Effector memory CD4-positive, alpha-beta T cell (primary cell): ENCODE results near the gene PIK3CB.

ENCODE experiments used
- DNase-seq, 3 donors: peaks; one replicate each; pipeline ENCODE4 v3.0.0-alpha.2; 2020
- H3K27ac ChIP-seq: 2 replicates; pipeline ENCODE4 v1.7.0; 2013; ENCODE audit warnings: mild to moderate bottlenecking, low read length, moderate library complexity; ENCODE audit not compliant: insufficient read depth, poor library complexity, severe bottlenecking
- H3K27me3 ChIP-seq: replicated peaks from 2 replicates; pipeline ENCODE4 v1.7.0; 2013; ENCODE audit warnings: mild to moderate bottlenecking, low read length; ENCODE audit not compliant: insufficient read depth, control insufficient read depth, poor library complexity, severe bottlenecking
- H3K36me3 ChIP-seq: 2 replicates; pipeline ENCODE4 v1.7.0; 2013; ENCODE audit warnings: mild to moderate bottlenecking, low read length, moderate library complexity; ENCODE audit not compliant: control insufficient read depth, insufficient read depth
- H3K4me1 ChIP-seq: 2 replicates; pipeline ENCODE4 v1.7.0; 2013; ENCODE audit warnings: low read length, mild to moderate bottlenecking; ENCODE audit not compliant: control insufficient read depth, insufficient read depth, poor library complexity, severe bottlenecking
- H3K4me3 ChIP-seq: 2 replicates; pipeline ENCODE4 v1.7.0; 2013; ENCODE audit warnings: low read length, low read depth, mild to moderate bottlenecking; ENCODE audit not compliant: insufficient read depth, poor library complexity, severe bottlenecking
- H3K9me3 ChIP-seq: 2 replicates; pipeline ENCODE4 v1.7.0; 2013; ENCODE audit warnings: mild to moderate bottlenecking, low read length, moderate library complexity; ENCODE audit not compliant: control insufficient read depth

PIK3CB gene

DNA sequence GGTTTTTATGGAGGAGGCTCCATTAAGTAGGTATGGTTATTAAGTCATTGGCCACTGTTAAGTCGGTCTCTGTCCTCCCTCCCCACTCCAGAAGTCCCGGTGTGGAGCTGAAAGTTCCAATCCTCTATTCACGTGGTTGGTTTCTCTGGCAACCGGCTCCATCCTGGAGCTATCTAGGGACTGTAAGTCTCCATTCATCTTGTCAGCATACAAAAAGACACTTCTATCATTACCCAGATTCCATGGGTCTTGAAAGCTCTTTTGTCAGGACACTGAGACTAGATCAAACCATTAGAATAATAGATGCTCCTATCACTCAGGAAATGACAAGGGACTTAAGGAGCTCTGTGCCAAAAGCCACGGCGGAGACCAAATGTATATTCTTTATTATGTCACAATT is 110.3 kb downstream of the PIK3CB start:
- Histone ChIP-seq H3K27me3 (no peaks in the 10 kb centered on the region), H3K4me1 (no peaks in the 10 kb centered on the region), H3K4me3 (no peak overlapping the region), H3K27ac (no peak overlapping the region), H3K36me3 (no peaks in the 10 kb centered on the region), H3K9me3 (no peaks in the 10 kb centered on the region)
- DNase-seq, result no peak

DNA sequence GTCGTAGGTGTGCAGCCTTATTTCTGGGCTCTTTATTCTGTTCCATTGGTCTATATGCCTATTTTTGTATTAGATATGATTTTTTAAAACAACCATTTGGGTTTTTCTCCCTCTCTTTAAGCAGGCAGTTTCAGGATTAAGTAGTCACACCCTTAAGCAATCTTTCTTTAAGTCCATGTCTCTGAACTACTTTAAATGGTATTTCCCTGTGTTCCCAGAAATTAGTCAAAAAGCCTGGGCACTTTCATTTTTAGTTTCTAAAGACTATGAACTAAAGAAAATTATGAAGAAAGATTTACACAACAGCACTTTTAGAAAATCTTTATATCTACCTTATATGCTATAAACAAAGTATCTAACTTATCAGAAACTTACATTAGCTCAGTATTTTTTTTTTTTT is 115.9 kb downstream of the PIK3CB start:
- H3K36me3 ChIP-seq, result no peaks in the 10 kb centered on the region

DNA sequence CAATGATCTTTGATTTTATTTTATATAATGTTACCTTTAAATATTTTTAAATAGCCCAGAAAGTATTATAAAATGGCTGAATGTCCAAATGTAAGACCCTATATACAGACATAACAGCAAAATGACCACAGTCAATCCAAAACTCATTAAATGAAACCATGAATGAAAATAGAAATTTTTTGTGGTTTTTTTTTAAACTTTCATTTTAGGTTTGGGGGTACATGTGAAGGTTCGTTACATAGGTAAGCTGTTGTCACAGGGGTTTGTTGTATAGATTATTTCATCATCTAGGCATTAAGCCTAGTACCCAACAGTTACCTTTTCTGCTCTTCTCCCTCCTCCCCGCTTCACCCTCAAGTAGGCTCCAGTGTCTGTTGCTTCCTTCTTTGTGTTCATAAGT is 117.4 kb downstream of the PIK3CB start:
- Histone ChIP-seq H3K36me3 (peaks cover 7% of the 10 kb centered on the region), H3K27me3 (no peaks in the 10 kb centered on the region), H3K9me3 (no peaks in the 10 kb centered on the region), H3K4me1 (no peaks in the 10 kb centered on the region), H3K27ac (no peak overlapping the region), H3K4me3 (no peak overlapping the region)
- no peak for DNase-seq

More for the DNA sequence above, 115.9 kb downstream of the PIK3CB start:
- Histone ChIP-seq H3K27me3 (no peaks in the 10 kb centered on the region), H3K9me3 (no peaks in the 10 kb centered on the region), H3K4me3 (no peak overlapping the region), H3K4me1 (no peaks in the 10 kb centered on the region), H3K27ac (no peak overlapping the region)
- no peak for DNase-seq

DNA sequence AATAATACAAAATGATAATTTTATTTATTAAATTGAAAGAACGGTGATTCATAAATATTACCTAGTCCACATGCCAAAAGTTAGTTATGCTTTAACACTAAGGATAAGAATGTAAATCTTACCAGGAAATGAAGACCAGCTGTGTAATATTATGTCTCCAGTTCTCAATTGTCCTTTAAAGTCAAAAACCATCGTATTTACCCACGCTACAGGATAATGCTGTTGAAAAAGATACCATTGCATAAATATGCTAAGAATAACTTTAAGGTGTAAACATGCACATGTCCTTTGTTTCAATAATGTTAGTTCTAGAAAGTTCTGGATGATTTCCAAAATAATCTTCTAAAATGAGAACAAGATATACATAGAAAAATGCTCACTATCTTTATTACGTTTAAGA is 122.6 kb downstream of the PIK3CB start:
- Histone ChIP-seq H3K27ac (no peak overlapping the region), H3K4me3 (no peak overlapping the region), H3K4me1 (no peaks in the 10 kb centered on the region), H3K27me3 (no peaks in the 10 kb centered on the region), H3K9me3 (no peaks in the 10 kb centered on the region), H3K36me3 (peaks cover 15% of the 10 kb centered on the region)
- DNase-seq, result no peak

DNA sequence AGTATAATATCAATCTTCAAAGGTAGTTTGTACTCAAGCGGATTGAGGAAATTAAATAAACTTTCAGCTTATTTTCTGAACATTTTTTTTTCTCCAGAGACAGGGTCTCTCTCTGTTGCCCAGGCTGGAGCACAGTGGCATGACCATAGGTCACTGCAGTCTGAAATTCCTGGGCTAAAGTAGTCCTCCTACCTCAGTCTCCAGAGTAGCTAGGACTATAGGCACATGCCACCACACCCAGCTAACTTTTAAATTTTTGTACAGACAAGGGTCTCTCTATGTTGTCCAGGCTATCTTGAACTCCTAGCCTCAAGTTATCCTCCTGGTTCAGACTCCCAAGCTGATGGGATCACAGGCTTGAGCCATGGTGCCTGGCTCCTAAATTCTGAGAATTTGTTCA is 129.1 kb downstream of the PIK3CB start:
- peaks cover 26% of the 10 kb centered on the region for H3K36me3 ChIP-seq
- no peaks in the 10 kb centered on the region for H3K27me3 ChIP-seq
- H3K27ac ChIP-seq, result no peak overlapping the region
- no peak for DNase-seq
- H3K4me1 ChIP-seq, result no peaks in the 10 kb centered on the region
- H3K4me3 ChIP-seq, result no peak overlapping the region
- H3K9me3 ChIP-seq, result no peaks in the 10 kb centered on the region

DNA sequence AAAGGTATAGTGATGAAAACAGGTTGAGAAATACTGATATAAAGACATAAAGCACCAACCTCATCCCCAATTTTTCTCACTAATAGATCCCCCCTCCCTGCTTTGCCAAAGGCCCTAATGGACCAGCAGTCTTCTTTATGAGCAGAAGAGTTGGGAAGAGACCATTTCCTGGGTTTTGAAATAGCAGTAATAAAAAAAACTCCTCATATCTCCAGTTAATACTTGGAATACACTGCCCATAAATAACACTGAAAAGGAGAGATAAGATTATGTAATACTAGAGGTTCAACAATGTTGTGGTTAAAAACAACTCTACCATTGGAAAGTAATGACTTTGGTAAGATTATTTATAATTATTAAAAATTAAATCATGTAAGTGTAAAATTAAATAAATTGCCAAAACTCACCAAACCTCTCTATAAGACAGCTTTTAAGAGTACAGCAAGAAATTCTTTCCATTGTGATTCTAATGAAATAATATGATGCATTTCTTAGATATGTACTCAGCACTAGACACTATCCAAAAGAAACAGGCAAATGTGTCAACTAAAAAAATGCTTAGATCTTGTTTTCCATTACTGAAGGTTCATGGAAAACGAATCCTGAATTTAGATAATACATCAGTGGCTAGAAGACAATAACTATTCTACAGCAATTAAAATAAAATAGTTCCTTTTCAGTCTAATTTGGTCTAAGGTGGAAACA is 137.9 kb downstream of the PIK3CB start:
- no peaks in the 10 kb centered on the region for H3K27me3 ChIP-seq
- peaks cover 4% of the 10 kb centered on the region for H3K36me3 ChIP-seq
- H3K9me3 ChIP-seq, result no peaks in the 10 kb centered on the region
- H3K27ac ChIP-seq, result no peak overlapping the region
- no peak overlapping the region for H3K4me3 ChIP-seq
- DNase-seq, result no peak
- H3K4me1 ChIP-seq, result no peaks in the 10 kb centered on the region

DNA sequence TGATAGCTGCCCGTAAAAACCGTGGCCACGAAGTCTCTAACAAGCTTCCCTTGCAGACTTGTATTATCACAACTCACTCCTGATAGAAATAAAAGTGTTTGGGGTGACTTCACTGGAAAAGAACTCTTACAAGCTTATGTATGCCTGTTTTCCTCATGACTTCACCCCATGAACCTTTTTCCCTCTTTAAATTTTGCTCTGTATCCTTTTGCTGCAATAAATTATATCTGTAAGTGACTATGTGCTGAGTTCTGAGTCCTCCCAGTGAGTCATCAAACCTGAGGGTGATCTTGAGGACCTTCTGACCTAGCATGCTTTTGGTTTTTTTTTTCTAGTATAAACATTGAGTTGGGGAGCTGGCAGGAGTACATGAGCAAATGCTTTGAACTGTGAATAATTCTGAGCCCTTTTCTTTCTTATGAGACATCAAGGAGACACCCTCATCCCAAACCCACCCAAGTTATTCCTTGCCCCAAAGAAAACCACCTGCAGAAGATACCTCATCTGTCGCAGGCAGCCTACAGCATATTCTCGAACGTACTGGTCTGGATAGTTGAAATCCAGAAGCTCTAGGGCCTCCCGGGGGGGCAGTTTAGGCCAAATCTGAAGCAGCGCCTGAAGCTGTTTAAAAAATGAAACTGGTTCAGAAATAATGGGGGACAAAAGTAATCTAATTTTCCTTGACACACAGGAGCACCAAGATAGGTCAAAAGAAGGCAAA is 140.3 kb downstream of the PIK3CB start:
- no peak overlapping the region for H3K4me3 ChIP-seq
- DNase-seq, result no peak
- peaks cover 8% of the 10 kb centered on the region for H3K36me3 ChIP-seq
- H3K9me3 ChIP-seq, result no peaks in the 10 kb centered on the region
- H3K27ac ChIP-seq, result no peak overlapping the region
- H3K4me1 ChIP-seq, result no peaks in the 10 kb centered on the region
- H3K27me3 ChIP-seq, result no peaks in the 10 kb centered on the region

DNA sequence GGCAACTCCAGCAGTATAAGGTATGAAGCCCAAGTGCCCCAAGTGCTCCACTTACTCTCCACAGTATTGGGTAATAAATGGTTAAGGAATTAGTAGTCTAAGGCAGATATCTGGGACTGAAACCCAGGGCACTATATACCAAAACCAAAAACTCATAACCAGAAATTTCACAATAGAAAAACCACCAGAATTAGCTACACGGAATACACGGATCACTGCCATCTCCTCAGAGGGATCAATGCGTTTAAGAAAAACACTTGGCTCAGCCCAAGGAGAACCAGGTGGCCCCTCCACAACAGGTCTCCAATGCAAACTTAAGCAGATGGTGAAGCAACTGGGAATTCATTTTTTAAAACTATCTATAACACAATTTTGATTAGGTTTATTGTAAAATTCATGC is 142.6 kb downstream of the PIK3CB start:
- H3K4me1 ChIP-seq, result no peaks in the 10 kb centered on the region
- peaks cover 4% of the 10 kb centered on the region for H3K36me3 ChIP-seq
- no peaks in the 10 kb centered on the region for H3K27me3 ChIP-seq
- no peak overlapping the region for H3K4me3 ChIP-seq
- no peak for DNase-seq
- H3K9me3 ChIP-seq, result no peaks in the 10 kb centered on the region
- no peak overlapping the region for H3K27ac ChIP-seq

DNA sequence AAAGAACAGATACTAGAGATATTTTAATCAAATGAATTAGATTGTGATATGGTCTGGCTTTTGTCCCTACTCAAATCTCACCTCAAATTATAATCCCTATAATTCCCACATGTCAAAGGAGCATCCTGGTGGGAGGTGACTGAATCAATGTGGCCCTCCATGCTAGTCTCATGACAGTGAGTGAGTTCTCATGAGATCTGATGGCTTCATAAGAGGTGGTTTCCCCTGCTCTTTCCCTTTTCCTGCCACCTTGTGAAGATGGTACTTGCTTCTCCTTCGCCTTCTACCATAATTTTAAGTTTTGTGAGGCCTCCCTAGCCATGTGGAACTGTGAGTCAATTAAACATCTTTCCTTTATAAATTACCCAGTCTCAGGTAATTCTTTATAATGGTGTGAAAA is 143.4 kb downstream of the PIK3CB start:
- H3K36me3 ChIP-seq, result peaks cover 4% of the 10 kb centered on the region
- no peak for DNase-seq
- no peaks in the 10 kb centered on the region for H3K4me1 ChIP-seq

DNA sequence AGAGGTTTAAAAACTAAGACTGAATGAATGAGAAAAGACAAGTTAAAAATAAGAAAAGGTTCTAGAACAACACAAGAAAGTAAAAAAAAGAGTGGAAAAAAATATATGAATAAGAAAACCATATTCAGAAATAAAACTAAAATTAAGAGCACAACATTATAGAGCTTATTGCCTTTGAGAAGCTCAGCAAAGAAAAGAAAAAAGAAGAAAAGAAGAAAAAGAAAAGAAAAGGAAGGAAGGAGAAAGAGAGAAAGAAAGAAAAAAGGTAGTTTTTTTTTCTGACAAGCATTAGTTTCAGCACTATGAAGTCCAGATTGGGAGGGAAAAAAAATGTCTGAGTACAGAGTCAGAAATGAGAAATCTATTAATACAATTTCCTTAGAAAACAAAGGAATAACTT is 144.7 kb downstream of the PIK3CB start:
- no peak for DNase-seq

More for the DNA sequence above, 143.4 kb downstream of the PIK3CB start:
- no peak overlapping the region for H3K27ac ChIP-seq
- H3K9me3 ChIP-seq, result no peaks in the 10 kb centered on the region
- H3K27me3 ChIP-seq, result no peaks in the 10 kb centered on the region
- H3K4me3 ChIP-seq, result no peak overlapping the region

More for the DNA sequence above, 144.7 kb downstream of the PIK3CB start:
- no peaks in the 10 kb centered on the region for H3K27me3 ChIP-seq
- peaks cover 4% of the 10 kb centered on the region for H3K36me3 ChIP-seq
- no peaks in the 10 kb centered on the region for H3K9me3 ChIP-seq
- H3K27ac ChIP-seq, result no peak overlapping the region
- H3K4me3 ChIP-seq, result no peak overlapping the region
- H3K4me1 ChIP-seq, result no peaks in the 10 kb centered on the region
